Thoracic aorta (tissue), 2 donors: ENCODE data around the gene MYL2. TPM values are rescaled to one million over a fixed set of nuclear protein-coding genes. Genes with fewer than 3 reads are reported as not detected.

Experiments used
- ATAC-seq: fragments of 150-250 bp; one replicate; pipeline ENCODE4 v1.8.0; 2017; ENCODE audit warnings: low read depth; ENCODE audit not compliant: insufficient number of reproducible peaks, low FRiP score
- DNase-seq: peaks from one replicate; pipeline ENCODE4 v3.0.0-alpha.2; 2020; ENCODE audit warnings: low spot score
- H3K27ac ChIP-seq, 2 donors: fragments of 200-600 bp; sonication (generic); 1 replicate in 1 of 2; 2 replicates in 1 of 2; pipeline ENCODE4 v1.5.1; 2016; ENCODE audit warnings: mild to moderate bottlenecking in 2 of 2, moderate library complexity in 2 of 2
- H3K27me3 ChIP-seq: fragments of 200-600 bp; sonication (generic); replicated peaks from 2 replicates; pipeline ENCODE4 v1.6.0; 2016; ENCODE audit warnings: mild to moderate bottlenecking; ENCODE audit not compliant: insufficient read depth
- H3K36me3 ChIP-seq: fragments of 200-600 bp; sonication (generic); one replicate; pipeline ENCODE4 v1.5.1; 2016
- H3K4me1 ChIP-seq, 2 donors: fragments of 200-600 bp; sonication (generic); 1 replicate in 1 of 2; 2 replicates in 1 of 2; pipeline versions ENCODE4 v1.5.1 to v1.6.0; 2016; ENCODE audit warnings: low read depth in 2 of 2, mild to moderate bottlenecking in 1 of 2; ENCODE audit not compliant: control insufficient read depth in 1 of 2
- H3K4me3 ChIP-seq: fragments of 200-600 bp; sonication (generic); 2 replicates; pipeline ENCODE4 v1.5.1; 2016; ENCODE audit warnings: mild to moderate bottlenecking
- H3K9me3 ChIP-seq: fragments of 200-600 bp; sonication (generic); 2 replicates; pipeline ENCODE4 v1.5.1; 2016
- total RNA-seq, 2 donors: library from RNA; depleted of rRNA; stranded (reverse); fragments of >200 nt; gene quantifications; one replicate each; pipeline versions ENCODE4 v1.1.0 to v1.2.3, GENCODE V29; 2016
- TF ChIP-seq, protein P1 (sequence below): fragments of 200-600 bp; sonication (generic); IDR thresholded peaks from one replicate; pipeline ENCODE4 v1.5.1; 2019; ENCODE audit warnings: antibody characterized with exemption

The MYL2 gene
- total RNA-seq, 2 donors from 2014 or later = 0.81 to 1.9 TPM

GRCh38 chr12:110922652-110923051, 2.3 kb upstream of the MYL2 start:
- peaks cover 0 to 4% of the 10 kb centered on the region in 2 donors for H3K4me1 ChIP-seq
- TF ChIP-seq, protein P1, sequence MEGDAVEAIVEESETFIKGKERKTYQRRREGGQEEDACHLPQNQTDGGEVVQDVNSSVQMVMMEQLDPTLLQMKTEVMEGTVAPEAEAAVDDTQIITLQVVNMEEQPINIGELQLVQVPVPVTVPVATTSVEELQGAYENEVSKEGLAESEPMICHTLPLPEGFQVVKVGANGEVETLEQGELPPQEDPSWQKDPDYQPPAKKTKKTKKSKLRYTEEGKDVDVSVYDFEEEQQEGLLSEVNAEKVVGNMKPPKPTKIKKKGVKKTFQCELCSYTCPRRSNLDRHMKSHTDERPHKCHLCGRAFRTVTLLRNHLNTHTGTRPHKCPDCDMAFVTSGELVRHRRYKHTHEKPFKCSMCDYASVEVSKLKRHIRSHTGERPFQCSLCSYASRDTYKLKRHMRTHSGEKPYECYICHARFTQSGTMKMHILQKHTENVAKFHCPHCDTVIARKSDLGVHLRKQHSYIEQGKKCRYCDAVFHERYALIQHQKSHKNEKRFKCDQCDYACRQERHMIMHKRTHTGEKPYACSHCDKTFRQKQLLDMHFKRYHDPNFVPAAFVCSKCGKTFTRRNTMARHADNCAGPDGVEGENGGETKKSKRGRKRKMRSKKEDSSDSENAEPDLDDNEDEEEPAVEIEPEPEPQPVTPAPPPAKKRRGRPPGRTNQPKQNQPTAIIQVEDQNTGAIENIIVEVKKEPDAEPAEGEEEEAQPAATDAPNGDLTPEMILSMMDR = no peak
- H3K27me3 ChIP-seq = no peaks in the 10 kb centered on the region
- H3K4me3 ChIP-seq = no peak overlapping the region
- ATAC-seq (no peak), DNase-seq (no peak)
- no peak overlapping the region for H3K27ac ChIP-seq
- H3K9me3 ChIP-seq = no peaks in the 10 kb centered on the region
- H3K36me3 ChIP-seq = no peaks in the 10 kb centered on the region

DNA sequence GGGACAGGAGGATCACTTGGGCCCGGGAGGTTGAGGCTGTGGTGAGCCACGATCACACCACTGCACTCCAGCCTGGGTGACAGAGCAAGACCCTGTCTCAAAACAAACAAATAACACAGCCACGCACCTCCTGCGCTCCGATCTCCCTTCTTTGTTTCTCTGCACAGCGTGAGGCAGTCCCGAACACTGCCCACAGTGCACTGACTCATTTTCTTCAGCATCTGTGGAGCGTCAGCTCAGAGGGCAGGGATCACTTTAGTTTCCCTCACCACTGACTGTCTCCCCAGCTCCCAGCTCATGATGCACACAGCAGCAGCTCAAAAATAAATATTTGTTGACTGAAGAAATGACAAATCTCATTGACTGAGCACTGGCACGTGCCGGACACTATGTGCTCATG, 883 bp upstream of the MYL2 start:
- no peaks in the 10 kb centered on the region for H3K4me1 ChIP-seq
- no peaks in the 10 kb centered on the region for H3K9me3 ChIP-seq
- no peaks in the 10 kb centered on the region for H3K27me3 ChIP-seq
- no peak overlapping the region for H3K4me3 ChIP-seq
- ATAC-seq (no peak), DNase-seq (no peak)
- TF ChIP-seq, protein P1 = no peak
- H3K36me3 ChIP-seq = no peaks in the 10 kb centered on the region
- H3K27ac ChIP-seq = no peak overlapping the region

- Histone ChIP-seq H3K27me3 (no peaks in the 10 kb centered on the region), H3K4me3 (no peak overlapping the region), H3K9me3 (no peaks in the 10 kb centered on the region), H3K4me1 (no peaks in the 10 kb centered on the region), H3K36me3 (no peaks in the 10 kb centered on the region), H3K27ac (no peak overlapping the region)
- DNase-seq = no peak
- no peak for ATAC-seq
- TF ChIP-seq, protein P1 = no peak
Observed at GRCh38 chr12:110919720-110920119, 659 bp downstream of the MYL2 start.

GRCh38 chr12:110917961-110918360, 2.4 kb downstream of the MYL2 start:
- H3K9me3 ChIP-seq = no peaks in the 10 kb centered on the region

GRCh38 chr12:110917467-110917866, 2.9 kb downstream of the MYL2 start:
- DNase-seq = no peak
- H3K27me3 ChIP-seq = no peaks in the 10 kb centered on the region
- no peak overlapping the region for H3K27ac ChIP-seq
- TF ChIP-seq, protein P1 = no peak
- no peaks in the 10 kb centered on the region for H3K9me3 ChIP-seq
- no peak overlapping the region for H3K4me3 ChIP-seq
- no peaks in the 10 kb centered on the region for H3K4me1 ChIP-seq
- no peaks in the 10 kb centered on the region for H3K36me3 ChIP-seq
- ATAC-seq = no peak

More at GRCh38 chr12:110917961-110918360, 2.4 kb downstream of the MYL2 start:
- TF ChIP-seq, protein P1 = no peak
- no peaks in the 10 kb centered on the region for H3K36me3 ChIP-seq
- H3K27ac ChIP-seq = no peak overlapping the region
- H3K4me3 ChIP-seq = no peak overlapping the region
- DNase-seq (no peak), ATAC-seq (no peak)
- no peaks in the 10 kb centered on the region for H3K4me1 ChIP-seq
- no peaks in the 10 kb centered on the region for H3K27me3 ChIP-seq
